SU-DHL-6 (cell line): ENCODE measurements around the gene GDPGP1.

Experiments
- H2AFZ ChIP-seq: fragments of 200-600 bp; sonication (generic); 2 replicates; pipeline ENCODE4 v1.6.1; 2014; ENCODE audit warnings: low read depth, mild to moderate bottlenecking, moderate library complexity, mixed read lengths, antibody characterized with exemption, low read length; ENCODE audit not compliant: severe bottlenecking
- H3F3A ChIP-seq: fragments of 200-600 bp; shearing (Covaris generic); 2 replicates; pipeline ENCODE4 v1.6.0; 2016; ENCODE audit warnings: antibody characterized with exemption, mild to moderate bottlenecking; ENCODE audit not compliant: insufficient read depth
- H3K27ac ChIP-seq: fragments of 200-600 bp; sonication (generic); 2 replicates; pipeline ENCODE4 v1.5.1; 2016; ENCODE audit warnings: low read depth, mild to moderate bottlenecking, low read length, moderate library complexity, mixed read lengths
- H3K27me3 ChIP-seq: fragments of 200-600 bp; sonication (generic), shearing (Covaris generic); 2 replicates; pipeline ENCODE4 v1.6.0; 2014; ENCODE audit warnings: mild to moderate bottlenecking, low read length
- H3K36me3 ChIP-seq: fragments of 200-600 bp; sonication (generic); 2 replicates; pipeline ENCODE4 v1.6.1; 2014; ENCODE audit warnings: mild to moderate bottlenecking, low read length, mixed read lengths
- H3K4me2 ChIP-seq: fragments of 300-600, 200-600 bp; shearing (Covaris generic), sonication (generic); 2 replicates; pipeline ENCODE4 v1.6.0; 2014; ENCODE audit warnings: low read length, low read depth, mild to moderate bottlenecking; ENCODE audit not compliant: poor library complexity, severe bottlenecking
- H3K4me3 ChIP-seq: fragments of 200-600 bp; sonication (generic); 2 replicates; pipeline ENCODE4 v1.5.1; 2014; ENCODE audit warnings: antibody characterized with exemption, low read length, mild to moderate bottlenecking, mixed read lengths; ENCODE audit not compliant: insufficient read depth, poor library complexity, severe bottlenecking
- H3K79me2 ChIP-seq: fragments of 200-600 bp; sonication (generic); 2 replicates; pipeline ENCODE4 v1.6.1; 2014; ENCODE audit warnings: mild to moderate bottlenecking, low read length, moderate library complexity; ENCODE audit not compliant: insufficient read depth
- H3K9ac ChIP-seq: fragments of 200-600 bp; sonication (generic); 2 replicates; pipeline ENCODE4 v1.7.0; 2014; ENCODE audit warnings: mild to moderate bottlenecking, low read length
- H3K9me2 ChIP-seq: fragments of 200-600 bp; sonication (generic); replicated peaks from 2 replicates; pipeline ENCODE4 v1.6.1; 2014; ENCODE audit warnings: low read length; ENCODE audit not compliant: insufficient read depth
- H3K9me3 ChIP-seq: fragments of 200-600 bp; sonication (generic); 2 replicates; pipeline ENCODE4 v1.6.1; 2014; ENCODE audit warnings: low read length, mixed read lengths; ENCODE audit not compliant: insufficient read depth
- H4K20me1 ChIP-seq: fragments of 200-600 bp; sonication (generic); 2 replicates; pipeline ENCODE4 v1.6.1; 2014; ENCODE audit warnings: low read depth, mild to moderate bottlenecking, antibody characterized with exemption, low read length, moderate library complexity, mixed read lengths
- CTCF ChIP-seq: fragments of 200-600 bp; sonication (generic); IDR thresholded peaks from one replicate; pipeline ENCODE4 v1.5.1; 2017; ENCODE audit warnings: antibody characterized with exemption, mild to moderate bottlenecking, low read length, moderate library complexity; ENCODE audit not compliant: insufficient read depth, poor library complexity, severe bottlenecking
- EZH2phosphoT487 ChIP-seq: fragments of 200-600 bp; sonication (generic), shearing (Covaris generic); conservative IDR thresholded peaks from 2 replicates; pipeline ENCODE4 v1.6.1; 2018; ENCODE audit warnings: mild to moderate bottlenecking, antibody characterized with exemption, low read length, moderate library complexity, mixed read lengths

Gene GDPGP1

DNA sequence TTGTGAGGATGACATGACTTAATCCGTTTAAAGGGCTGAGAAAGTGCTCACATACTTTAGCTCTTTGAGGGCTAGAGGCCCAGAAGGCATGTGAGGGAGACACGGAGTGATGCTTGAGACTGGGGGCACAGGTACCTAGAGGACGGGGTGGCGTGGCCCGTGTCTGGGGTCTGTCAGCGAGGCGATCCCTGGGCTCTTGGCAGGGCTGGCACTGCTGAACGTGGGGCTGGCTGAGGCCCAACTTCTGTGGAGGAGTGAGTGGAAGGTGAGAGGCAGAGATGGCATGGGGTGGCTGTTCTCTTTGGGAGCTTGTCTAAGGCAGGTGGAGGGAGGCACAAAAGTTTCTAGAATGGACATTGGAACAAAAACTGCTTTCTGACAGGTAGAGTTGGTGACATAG lies 23.4 kb upstream of the GDPGP1 start:
- Histone ChIP-seq H4K20me1 (no peaks in the 10 kb centered on the region), H3K9me3 (no peaks in the 10 kb centered on the region), H3K27ac (no peak overlapping the region), H3K4me3 (no peak overlapping the region), H3K9me2 (no peaks in the 10 kb centered on the region), H2AFZ (no peak overlapping the region), H3K79me2 (no peaks in the 10 kb centered on the region), H3F3A (no peaks in the 10 kb centered on the region), H3K4me2 (no peak overlapping the region), H3K36me3 (no peaks in the 10 kb centered on the region), H3K27me3 (no peaks in the 10 kb centered on the region), H3K9ac (no peak overlapping the region)
- TF ChIP-seq EZH2phosphoT487 (no peak), CTCF (no peak)

- Histone ChIP-seq H3K9me3 (no peaks in the 10 kb centered on the region), H3K9me2 (no peaks in the 10 kb centered on the region), H3K27me3 (no peaks in the 10 kb centered on the region), H3K4me2 (no peak overlapping the region), H3K79me2 (no peaks in the 10 kb centered on the region), H3K9ac (no peak overlapping the region), H3K27ac (no peak overlapping the region), H4K20me1 (no peaks in the 10 kb centered on the region), H3K4me3 (no peak overlapping the region), H2AFZ (no peak overlapping the region), H3F3A (no peaks in the 10 kb centered on the region), H3K36me3 (no peaks in the 10 kb centered on the region)
- TF ChIP-seq CTCF = no peak
- no peak for TF ChIP-seq EZH2phosphoT487
Observed at GRCh38 chr15:90211009-90211408, 23.0 kb upstream of the GDPGP1 start.

- no peaks in the 10 kb centered on the region for H3F3A ChIP-seq
- H4K20me1 ChIP-seq = no peaks in the 10 kb centered on the region
Observed at GRCh38 chr15:90211440-90212143, 22.4 kb upstream of the GDPGP1 start.

More at GRCh38 chr15:90211440-90212143, 22.4 kb upstream of the GDPGP1 start:
- Histone ChIP-seq H3K79me2 (no peaks in the 10 kb centered on the region), H3K9me3 (no peaks in the 10 kb centered on the region), H3K9ac (no peak overlapping the region), H3K36me3 (no peaks in the 10 kb centered on the region), H3K4me2 (no peak overlapping the region), H3K27me3 (no peaks in the 10 kb centered on the region), H3K9me2 (no peaks in the 10 kb centered on the region), H3K4me3 (no peak overlapping the region), H2AFZ (no peak overlapping the region), H3K27ac (no peak overlapping the region)
- no peak for TF ChIP-seq EZH2phosphoT487
- TF ChIP-seq CTCF = no peak
